DND-41 (cell line): ENCODE data around the gene RNF186.

Experiments used
- ATAC-seq: fragments of 200-7000 bp; cut with Tn5 transposase; 3 replicates; pipeline ENCODE4 v1.9.1; 2021; ENCODE audit warnings: low read depth; ENCODE audit not compliant: insufficient read depth
- DNase-seq: peaks from one replicate; pipeline ENCODE4 v3.0.0-alpha.2; 2020
- H2AFZ ChIP-seq: 2 replicates; pipeline ENCODE4 v1.6.0; 2012; ENCODE audit warnings: low read depth, low read length
- H3K27ac ChIP-seq: 2 replicates; pipeline ENCODE4 v1.5.1; 2012; ENCODE audit warnings: low read length, inconsistent platforms
- H3K27me3 ChIP-seq: fragments of 200-600 bp; sonication (generic); 2 replicates; pipeline ENCODE4 v1.6.0; 2012; ENCODE audit warnings: low read length, mild to moderate bottlenecking, inconsistent platforms; ENCODE audit not compliant: insufficient read depth, poor library complexity
- H3K36me3 ChIP-seq: 2 replicates; pipeline ENCODE4 v1.5.1; 2012; ENCODE audit warnings: low read length, inconsistent platforms; ENCODE audit not compliant: insufficient read depth
- H3K4me1 ChIP-seq: 2 replicates; pipeline ENCODE4 v1.5.1; 2012; ENCODE audit warnings: mild to moderate bottlenecking, low read length; ENCODE audit not compliant: insufficient read depth
- H3K4me2 ChIP-seq: 2 replicates; pipeline ENCODE4 v1.6.0; 2012; ENCODE audit warnings: mild to moderate bottlenecking, moderate library complexity, low read length, inconsistent platforms; ENCODE audit not compliant: insufficient read depth
- H3K4me3 ChIP-seq, 2 experiments: fragments of 200-600 bp in 1 of 2; shearing (Covaris generic) in 1 of 2; 2 replicates each; pipeline ENCODE4 v1.5.1; 2012 to 2016; ENCODE audit warnings: inconsistent platforms in 2 of 2, low read length in 2 of 2, mild to moderate bottlenecking in 2 of 2, low read depth in 1 of 2, moderate library complexity in 1 of 2
- H3K79me2 ChIP-seq: 2 replicates; pipeline ENCODE4 v1.6.0; 2012; ENCODE audit warnings: low read length, inconsistent platforms; ENCODE audit not compliant: insufficient read depth
- H3K9ac ChIP-seq: 2 replicates; pipeline ENCODE4 v1.6.0; 2012; ENCODE audit warnings: low read depth, mild to moderate bottlenecking, inconsistent platforms, low read length, moderate library complexity
- H3K9me3 ChIP-seq: 2 replicates; pipeline ENCODE4 v1.5.1; 2012; ENCODE audit warnings: low read length, moderate library complexity, mild to moderate bottlenecking, inconsistent platforms; ENCODE audit not compliant: insufficient read depth, severe bottlenecking
- H4K20me1 ChIP-seq: 2 replicates; pipeline ENCODE4 v1.6.0; 2012; ENCODE audit warnings: low read length; ENCODE audit not compliant: insufficient read depth
- EZH2 ChIP-seq: IDR thresholded peaks from 3 replicates; pipeline ENCODE4 v1.6.1; 2012; ENCODE audit warnings: borderline replicate concordance, low read depth, mild to moderate bottlenecking, moderate library complexity, low read length, inconsistent platforms; ENCODE audit not compliant: severe bottlenecking
- TF ChIP-seq, protein P1 (sequence below): IDR thresholded peaks from 2 replicates; pipeline ENCODE4 v1.5.1; 2012; ENCODE audit warnings: borderline replicate concordance, low read length, moderate library complexity, mild to moderate bottlenecking; ENCODE audit not compliant: poor library complexity, severe bottlenecking; ENCODE audit errors: extremely low read depth

Gene RNF186

DNA sequence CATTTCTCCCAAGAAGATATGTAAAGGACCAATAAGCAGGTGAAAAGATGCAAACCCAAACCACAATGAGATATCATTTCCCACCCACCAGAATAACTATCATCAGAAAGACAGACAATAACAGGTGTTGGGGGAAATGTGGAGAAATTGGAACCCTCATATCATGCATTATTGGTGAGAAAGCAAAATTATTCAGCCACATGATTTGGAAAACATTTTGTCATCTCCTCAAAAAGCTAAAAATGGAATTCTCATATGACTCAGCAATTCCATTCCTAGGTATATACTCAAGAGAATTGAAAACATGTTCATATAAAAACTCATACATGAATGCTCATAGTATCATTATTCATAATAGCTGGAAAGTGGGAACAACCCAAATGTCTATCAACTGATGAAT lies 25.1 kb upstream of the RNF186 start:
- Histone ChIP-seq H3K9me3 (no peaks in the 10 kb centered on the region), H3K27me3 (peaks cover 4% of the 10 kb centered on the region), H2AFZ (no peak overlapping the region), H3K27ac (no peak overlapping the region), H3K9ac (no peak overlapping the region), H3K4me1 (no peaks in the 10 kb centered on the region), H4K20me1 (no peaks in the 10 kb centered on the region), H3K36me3 (no peaks in the 10 kb centered on the region), H3K4me3 (no peak overlapping the region), H3K4me2 (no peak overlapping the region), H3K79me2 (no peaks in the 10 kb centered on the region)
- DNase-seq = no peak
- TF ChIP-seq, protein P1, sequence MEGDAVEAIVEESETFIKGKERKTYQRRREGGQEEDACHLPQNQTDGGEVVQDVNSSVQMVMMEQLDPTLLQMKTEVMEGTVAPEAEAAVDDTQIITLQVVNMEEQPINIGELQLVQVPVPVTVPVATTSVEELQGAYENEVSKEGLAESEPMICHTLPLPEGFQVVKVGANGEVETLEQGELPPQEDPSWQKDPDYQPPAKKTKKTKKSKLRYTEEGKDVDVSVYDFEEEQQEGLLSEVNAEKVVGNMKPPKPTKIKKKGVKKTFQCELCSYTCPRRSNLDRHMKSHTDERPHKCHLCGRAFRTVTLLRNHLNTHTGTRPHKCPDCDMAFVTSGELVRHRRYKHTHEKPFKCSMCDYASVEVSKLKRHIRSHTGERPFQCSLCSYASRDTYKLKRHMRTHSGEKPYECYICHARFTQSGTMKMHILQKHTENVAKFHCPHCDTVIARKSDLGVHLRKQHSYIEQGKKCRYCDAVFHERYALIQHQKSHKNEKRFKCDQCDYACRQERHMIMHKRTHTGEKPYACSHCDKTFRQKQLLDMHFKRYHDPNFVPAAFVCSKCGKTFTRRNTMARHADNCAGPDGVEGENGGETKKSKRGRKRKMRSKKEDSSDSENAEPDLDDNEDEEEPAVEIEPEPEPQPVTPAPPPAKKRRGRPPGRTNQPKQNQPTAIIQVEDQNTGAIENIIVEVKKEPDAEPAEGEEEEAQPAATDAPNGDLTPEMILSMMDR = no peak
- no peak for TF ChIP-seq EZH2
- no peak for ATAC-seq

DNA sequence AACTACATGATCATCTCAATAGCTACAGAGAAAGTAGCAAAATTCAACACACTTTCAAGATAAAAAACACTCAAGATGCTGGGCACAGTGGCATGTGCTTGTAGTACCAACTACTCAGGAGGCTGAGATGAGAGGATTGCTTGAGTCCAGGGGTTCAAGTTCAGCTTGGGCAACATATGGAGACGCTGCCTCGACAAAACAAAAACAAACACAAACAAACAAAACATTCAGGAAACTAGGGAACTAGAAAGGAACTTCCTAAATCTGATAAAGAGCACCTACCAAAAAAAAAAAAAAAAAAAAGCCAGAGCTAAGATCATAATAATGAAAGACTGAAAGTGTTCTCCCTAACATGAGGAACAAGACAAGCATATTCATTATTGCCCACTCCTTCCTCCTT lies 22.8 kb upstream of the RNF186 start:
- H3K9ac ChIP-seq = no peak overlapping the region
- no peaks in the 10 kb centered on the region for H4K20me1 ChIP-seq
- H3K4me1 ChIP-seq = no peaks in the 10 kb centered on the region
- no peak overlapping the region for H3K27ac ChIP-seq
- DNase-seq (no peak), ATAC-seq (no peak)
- no peaks in the 10 kb centered on the region for H3K27me3 ChIP-seq
- H3K36me3 ChIP-seq = no peaks in the 10 kb centered on the region
- TF ChIP-seq, protein P1 = no peak
- no peak for TF ChIP-seq EZH2
- H3K79me2 ChIP-seq = no peaks in the 10 kb centered on the region
- H2AFZ ChIP-seq = no peak overlapping the region
- H3K4me3 ChIP-seq = no peak overlapping the region
- H3K9me3 ChIP-seq = no peaks in the 10 kb centered on the region
- no peak overlapping the region for H3K4me2 ChIP-seq

GRCh38 chr1:19835578-19835977 lies 20.5 kb upstream of the RNF186 start:
- no peak overlapping the region for H3K9ac ChIP-seq
- no peaks in the 10 kb centered on the region for H3K27me3 ChIP-seq
- H3K79me2 ChIP-seq = no peaks in the 10 kb centered on the region
- H3K4me3 ChIP-seq = no peak overlapping the region
- H4K20me1 ChIP-seq = no peaks in the 10 kb centered on the region
- no peaks in the 10 kb centered on the region for H3K4me1 ChIP-seq
- H3K36me3 ChIP-seq = no peaks in the 10 kb centered on the region
- TF ChIP-seq, protein P1 = no peak
- no peak for TF ChIP-seq EZH2
- H2AFZ ChIP-seq = no peak overlapping the region
- peaks cover 8% of the 10 kb centered on the region for H3K9me3 ChIP-seq
- ATAC-seq (no peak), DNase-seq (no peak)
- H3K27ac ChIP-seq = no peak overlapping the region
- H3K4me2 ChIP-seq = no peak overlapping the region

- TF ChIP-seq, protein P1 = no peak
- TF ChIP-seq EZH2 = no peak
- no peak overlapping the region for H3K27ac ChIP-seq
- DNase-seq = no peak
- no peaks in the 10 kb centered on the region for H3K36me3 ChIP-seq
- peaks cover 8% of the 10 kb centered on the region for H3K9me3 ChIP-seq
- no peak for ATAC-seq
- no peaks in the 10 kb centered on the region for H3K79me2 ChIP-seq
- no peaks in the 10 kb centered on the region for H4K20me1 ChIP-seq
- H3K4me2 ChIP-seq = no peak overlapping the region
- no peak overlapping the region for H3K4me3 ChIP-seq
- H3K27me3 ChIP-seq = no peaks in the 10 kb centered on the region
- no peak overlapping the region for H3K9ac ChIP-seq
- no peaks in the 10 kb centered on the region for H3K4me1 ChIP-seq
- no peak overlapping the region for H2AFZ ChIP-seq
Measured at GRCh38 chr1:19831441-19831840, 16.4 kb upstream of the RNF186 start.
